ENCODE data around the gene SMYD3.

SMYD3 gene

DNA sequence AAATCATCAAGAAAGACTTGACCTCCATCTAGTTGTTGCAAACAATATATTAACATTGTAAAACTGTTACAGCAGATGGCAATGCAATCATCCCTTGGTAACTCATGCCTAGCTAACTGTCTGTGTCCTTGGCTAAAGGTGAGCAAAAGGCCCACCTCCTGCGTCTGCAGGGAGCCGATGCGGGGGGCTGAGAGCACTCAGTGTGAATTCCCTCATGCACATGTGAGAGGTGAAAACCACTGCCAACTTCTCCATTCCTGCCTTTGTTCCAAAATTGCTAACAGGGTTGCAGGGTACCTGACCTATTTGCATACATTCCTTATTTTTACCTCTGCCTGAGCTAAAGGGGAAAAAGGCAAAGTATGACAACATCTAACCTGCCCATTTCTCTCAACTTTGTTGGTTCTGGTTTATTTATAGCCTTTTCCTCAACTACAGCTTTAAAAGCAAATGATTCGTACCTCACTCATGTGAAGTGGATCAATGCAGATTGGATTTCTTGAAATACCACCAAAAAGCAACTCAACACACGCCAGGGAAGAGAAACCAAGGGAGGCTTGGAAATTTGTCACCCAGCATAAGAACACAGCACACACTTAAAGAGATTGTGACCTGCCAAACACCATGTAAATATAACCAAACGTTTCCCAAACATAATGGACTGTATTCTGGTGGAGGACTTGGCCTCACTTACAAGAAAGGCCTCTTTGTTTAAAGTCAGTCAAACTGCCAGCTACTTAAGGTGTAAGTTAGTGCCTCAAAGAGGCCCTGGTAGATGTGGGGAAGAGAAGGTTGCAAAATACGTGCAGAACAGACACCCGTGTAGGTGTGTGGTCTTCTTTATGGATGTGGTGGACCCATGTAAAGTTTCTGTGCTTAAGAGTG is 651.0 kb downstream of the SMYD3 start:
- no peak for TF ChIP-seq CTCF (conservative IDR thresholded peaks at IDR 0.05; ENCODE audit: low read depth, low read length)
- H3K4me3 ChIP-seq (ENCODE audit: low read length), result no peak overlapping the region
- DNase-seq (ENCODE audit: low read depth), result no peak

DNA sequence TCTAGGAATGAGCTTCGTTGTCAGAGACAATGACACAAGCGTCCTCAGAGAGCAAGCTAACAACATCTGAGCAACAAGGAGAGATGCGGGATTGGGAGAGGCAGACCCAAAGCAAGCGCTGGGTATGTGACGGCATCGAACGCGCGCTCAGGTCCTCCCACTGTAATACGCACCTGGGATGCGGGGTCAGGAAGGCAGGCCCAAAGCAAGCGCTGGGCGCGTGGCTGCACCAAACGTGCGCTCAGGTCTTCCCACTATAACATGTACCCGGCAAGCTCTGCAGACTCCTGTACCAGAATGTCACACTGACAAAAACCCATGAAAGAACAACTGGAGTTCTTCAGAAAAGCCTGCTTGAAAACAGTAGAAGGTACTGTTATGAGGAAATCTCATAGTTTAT is 653.8 kb downstream of the SMYD3 start:
- no peak overlapping the region for H3K4me3 ChIP-seq (ENCODE audit: low read length)
- TF ChIP-seq CTCF (conservative IDR thresholded peaks at IDR 0.05; ENCODE audit: low read depth, low read length), result no peak
- DNase-seq (ENCODE audit: low read depth), result no peak

GRCh38 chr1:245843101-245843500 is 664.0 kb downstream of the SMYD3 start:
- DNase-seq (ENCODE audit: low read depth), result no peak
- no peak overlapping the region for H3K4me3 ChIP-seq (ENCODE audit: low read length)
- TF ChIP-seq CTCF (conservative IDR thresholded peaks at IDR 0.05; ENCODE audit: low read depth, low read length), result no peak

DNA sequence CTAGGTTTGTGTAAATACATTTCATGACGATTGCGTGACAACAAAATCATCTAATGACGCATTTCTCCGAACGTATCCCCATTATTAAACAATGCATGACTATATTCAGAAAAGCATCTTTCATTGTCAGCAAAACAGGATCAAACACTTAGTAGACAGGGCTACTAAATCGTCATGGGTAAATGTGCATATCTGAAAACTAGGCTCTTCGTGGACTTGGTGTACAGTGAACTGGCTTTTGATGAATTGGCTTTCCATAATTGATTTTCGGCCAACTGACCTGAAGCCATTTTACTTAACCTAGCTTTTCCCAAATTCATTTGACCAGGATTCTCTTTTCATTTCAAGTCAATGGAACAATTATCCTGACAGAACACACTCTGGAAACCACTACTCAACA is 665.0 kb downstream of the SMYD3 start:
- DNase-seq (ENCODE audit: low read depth), result no peak
- H3K4me3 ChIP-seq (ENCODE audit: low read length), result no peak overlapping the region
- no peak for TF ChIP-seq CTCF (conservative IDR thresholded peaks at IDR 0.05; ENCODE audit: low read depth, low read length)

GRCh38 chr1:245840971-245841370 is 666.1 kb downstream of the SMYD3 start:
- DNase-seq (ENCODE audit: low read depth), result no peak
- TF ChIP-seq CTCF (conservative IDR thresholded peaks at IDR 0.05; ENCODE audit: low read depth, low read length), result no peak
- no peak overlapping the region for H3K4me3 ChIP-seq (ENCODE audit: low read length)

- no peak for DNase-seq (ENCODE audit: low read depth)
- no peak overlapping the region for H3K4me3 ChIP-seq (ENCODE audit: low read length)
- no peak for TF ChIP-seq CTCF (conservative IDR thresholded peaks at IDR 0.05; ENCODE audit: low read depth, low read length)
Observed at GRCh38 chr1:245837718-245838117, 669.4 kb downstream of the SMYD3 start.

- DNase-seq (ENCODE audit: low read depth), result no peak
- H3K4me3 ChIP-seq (ENCODE audit: low read length), result no peak overlapping the region
- TF ChIP-seq CTCF (conservative IDR thresholded peaks at IDR 0.05; ENCODE audit: low read depth, low read length), result no peak
Observed at GRCh38 chr1:245835386-245835785, 671.7 kb downstream of the SMYD3 start.
